ENCODE measurements around the gene LATS2.

LATS2 gene

DNA sequence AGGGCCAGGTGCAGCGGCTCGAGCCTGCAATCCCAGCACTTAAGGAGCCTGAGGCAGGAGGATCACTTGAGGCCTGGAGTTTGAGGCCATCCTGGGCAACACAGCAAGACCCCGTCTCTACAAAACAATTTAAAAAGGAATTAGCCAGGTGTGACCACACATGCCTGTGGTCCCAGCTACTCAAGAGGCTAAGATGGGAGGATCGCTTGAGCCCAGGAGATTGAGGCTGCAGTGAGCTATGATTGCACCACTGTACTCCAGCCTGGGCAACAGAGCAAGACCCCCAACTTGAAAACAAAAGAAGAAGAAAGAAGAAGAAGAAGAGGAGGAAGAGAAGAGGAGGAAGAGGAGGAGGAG is 47.7 kb downstream of the LATS2 start:
- DNase-seq: no peak

DNA sequence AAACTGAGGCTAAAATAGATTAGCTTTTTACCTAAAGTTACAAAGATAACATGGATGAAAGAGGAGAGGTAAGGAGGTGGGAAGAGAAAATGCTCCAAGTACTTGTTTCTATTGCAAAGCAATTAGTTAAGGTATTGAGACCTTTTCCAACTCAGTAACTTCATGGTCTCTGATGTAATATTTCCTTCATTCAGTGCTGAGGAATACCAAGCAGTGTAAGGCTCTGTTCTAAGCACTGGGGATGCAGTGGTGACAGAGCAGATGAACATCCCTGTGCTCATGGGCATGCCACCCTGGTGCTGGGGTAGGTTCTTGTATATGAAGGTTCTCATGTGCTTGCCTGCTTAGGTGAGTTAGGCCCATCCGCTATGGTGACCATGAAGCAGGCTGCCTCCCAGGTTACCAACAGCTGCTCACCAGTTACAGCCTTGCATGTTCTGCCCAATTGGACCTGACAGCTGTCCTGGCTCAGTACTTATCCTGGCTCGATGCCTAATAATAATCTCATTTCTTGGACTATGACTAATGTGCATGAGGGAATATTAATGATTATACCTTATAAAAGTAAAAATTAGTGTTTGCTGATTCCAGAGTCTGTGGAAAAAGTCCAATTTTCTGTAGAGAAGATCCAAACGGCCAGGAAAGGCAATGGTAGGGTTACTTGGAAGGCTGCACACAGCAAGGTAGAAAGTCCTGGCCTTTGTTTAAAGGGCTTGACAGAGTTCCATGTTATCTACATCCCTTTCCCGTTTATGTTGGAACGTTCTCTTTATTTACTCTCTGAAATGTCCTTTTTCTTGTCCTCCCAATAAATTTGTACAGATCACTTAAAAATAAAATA is 48.3 kb downstream of the LATS2 start:
- no peak for DNase-seq

DNA sequence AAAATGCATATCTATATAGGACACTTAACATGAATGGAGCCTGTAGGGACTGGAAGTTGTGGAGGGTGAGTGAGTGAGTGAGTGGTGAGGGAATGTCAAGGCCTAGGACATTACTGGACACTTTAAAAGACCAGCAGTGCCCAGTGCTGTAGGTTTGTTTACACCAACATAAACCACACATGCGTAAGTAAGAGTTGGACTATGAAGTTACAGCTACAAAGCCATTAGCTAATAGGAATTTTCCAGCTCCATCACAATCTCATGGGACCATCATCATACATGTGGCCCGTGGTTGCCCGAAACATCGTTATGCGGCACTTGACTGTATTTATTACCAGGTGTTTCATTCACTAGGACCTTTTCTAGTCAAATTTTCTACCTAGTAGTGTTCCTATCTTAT is 49.2 kb downstream of the LATS2 start:
- no peak for DNase-seq

DNA sequence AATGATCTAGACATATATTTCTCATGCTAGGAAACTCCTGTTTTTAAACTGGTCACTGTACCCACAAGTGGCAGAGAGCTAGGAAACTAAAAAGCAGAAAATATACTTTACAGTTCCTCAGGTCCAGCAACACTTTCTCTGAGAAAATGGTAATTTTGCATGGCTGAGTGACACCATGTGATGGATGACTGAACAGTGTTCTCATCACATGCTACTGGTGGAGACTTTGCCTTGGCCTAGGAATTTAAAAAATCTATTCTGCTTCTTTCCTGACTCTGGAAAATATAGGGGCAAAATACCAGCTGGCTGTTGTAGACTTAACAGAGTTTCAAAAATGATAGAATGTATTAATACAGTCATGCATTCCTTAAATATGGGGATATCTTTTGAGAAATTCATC is 50.0 kb downstream of the LATS2 start:
- DNase-seq: no peak

DNA sequence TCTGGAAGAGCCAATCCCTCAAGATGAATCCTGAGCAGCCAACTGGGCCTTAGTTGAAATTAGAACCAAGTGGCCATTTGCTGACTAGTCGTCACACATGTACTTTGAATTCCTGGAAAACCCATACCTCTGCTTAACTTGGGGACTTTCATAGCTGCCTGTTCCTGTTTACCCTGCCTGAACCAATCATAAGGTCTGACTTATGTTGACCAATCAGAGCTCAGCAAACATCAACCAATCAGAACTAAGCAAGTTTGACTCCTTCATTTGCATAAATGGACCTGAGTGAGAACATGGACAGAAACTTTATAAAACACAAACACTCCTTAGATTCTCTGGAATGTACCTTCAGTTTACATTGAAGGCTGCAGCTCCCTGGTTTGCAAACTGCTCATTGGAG is 50.8 kb downstream of the LATS2 start:
- no peak for DNase-seq

DNA sequence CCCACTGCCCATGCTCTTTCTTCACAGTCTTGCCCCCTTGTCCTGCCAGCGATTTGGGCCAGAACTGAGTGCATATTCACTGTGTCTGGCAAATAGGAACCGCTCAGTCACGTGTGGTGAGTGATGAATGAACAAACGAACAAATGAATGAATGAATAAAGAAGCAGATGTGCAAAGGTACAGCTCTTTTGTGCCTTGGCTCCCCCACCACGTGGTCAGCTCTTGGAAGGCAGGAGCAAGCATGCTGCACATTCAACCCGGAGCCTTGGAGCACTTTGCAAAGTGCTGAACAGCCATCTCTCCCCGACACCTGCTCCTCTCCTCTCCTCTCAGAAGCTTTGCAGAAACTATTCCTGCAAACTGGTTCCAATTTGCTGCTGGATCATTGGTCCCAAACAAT is 52.4 kb downstream of the LATS2 start:
- no peak for DNase-seq

DNA sequence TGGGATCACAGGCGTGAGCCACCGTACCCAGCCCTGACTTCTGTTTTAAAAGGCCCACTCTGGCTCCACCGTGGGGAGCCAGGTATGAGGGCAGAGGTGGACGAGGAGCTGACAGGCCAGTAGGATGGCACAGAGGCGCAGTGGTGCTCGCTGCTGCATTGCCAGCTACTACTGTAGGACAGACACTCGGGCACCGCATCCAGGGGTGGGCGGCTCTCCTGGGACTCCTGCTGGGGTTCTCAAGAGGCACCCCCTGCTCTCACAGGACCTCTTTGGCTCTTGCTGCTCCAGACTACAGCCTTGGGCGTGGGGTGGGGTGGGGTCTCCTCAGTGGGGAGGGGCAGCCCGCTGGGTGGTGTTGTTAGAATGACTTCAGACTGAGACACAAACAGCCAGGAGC is 53.4 kb downstream of the LATS2 start:
- no peak for DNase-seq

DNA sequence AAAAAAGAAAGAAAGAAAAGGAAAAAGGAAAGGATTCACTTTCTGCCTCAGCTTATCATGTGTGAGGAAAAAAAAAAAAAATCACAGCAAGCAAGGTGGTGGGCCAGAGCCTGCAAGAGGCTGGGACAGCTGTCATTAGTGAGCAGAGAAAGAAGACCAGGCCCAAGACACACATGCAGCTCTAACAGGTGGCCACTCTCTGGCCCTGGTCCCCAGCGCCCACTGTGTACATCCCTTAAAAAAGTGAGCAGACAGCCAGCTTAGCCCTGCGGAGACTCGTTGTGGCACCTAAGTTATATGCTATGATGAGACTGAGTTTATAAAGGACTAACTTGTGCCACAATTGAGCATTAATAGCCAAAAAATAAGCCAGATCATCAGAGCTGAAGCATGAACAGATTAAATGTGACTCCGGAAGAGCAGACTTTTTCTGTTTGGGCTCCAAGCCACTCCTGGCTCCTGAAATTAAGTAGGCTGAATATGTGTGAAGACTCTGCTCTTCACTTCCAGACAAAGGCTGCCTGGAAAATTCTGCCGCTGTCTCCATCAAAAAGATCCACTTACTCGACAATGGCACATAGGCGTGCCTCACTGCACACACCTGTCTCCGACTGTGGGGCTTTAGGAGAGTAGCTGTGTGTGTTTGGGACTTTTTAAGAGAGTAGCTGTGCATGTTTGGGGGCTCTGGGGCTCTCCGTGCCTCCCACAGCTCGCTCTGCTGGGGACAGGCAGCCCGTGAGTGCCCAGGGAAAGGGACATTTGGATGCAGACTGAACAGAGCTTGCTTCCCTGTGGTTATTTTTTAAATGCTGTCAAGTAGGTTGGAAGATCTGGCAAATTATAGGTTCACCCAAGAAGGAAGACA is 55.0 kb downstream of the LATS2 start:
- no peak for DNase-seq

DNA sequence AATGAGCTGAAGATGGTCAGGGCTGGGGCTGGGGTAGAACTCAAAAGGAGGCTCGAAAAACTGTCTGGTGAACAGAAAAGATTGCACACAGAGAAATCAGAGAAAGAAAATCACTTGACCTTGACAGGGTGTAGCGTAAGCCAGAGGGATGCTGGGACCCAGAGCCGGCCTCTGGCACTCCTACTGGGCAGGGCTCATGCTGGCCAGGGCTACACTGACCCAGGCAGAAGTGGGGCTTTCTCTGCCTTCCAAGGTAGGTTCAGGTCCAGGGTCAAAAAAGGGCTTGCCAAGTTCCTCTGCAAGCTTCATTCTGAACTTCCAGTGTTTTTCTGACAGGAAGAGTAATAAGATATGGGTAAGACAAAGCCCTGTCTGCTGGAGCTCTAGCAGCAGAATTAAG is 56.2 kb downstream of the LATS2 start:
- no peak for DNase-seq

DNA sequence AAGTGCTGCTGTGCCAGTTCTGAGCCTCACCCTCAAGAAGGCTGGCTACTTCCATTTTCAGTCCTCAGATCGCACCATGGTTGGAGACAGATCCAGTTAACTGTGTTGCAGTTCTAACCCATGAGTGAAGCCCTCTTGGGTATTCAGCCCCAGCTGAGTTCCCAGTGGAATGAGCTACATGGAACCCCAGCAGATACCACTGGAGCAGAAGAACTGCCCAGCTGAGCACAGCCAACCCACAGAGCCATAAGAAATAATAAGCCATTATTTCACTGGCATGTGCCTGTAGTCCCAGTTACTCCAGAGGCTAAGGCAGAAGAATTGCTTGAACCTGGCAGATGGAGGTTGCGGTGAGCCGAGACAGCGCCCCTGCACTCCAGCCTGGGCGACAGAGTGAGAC is 59.9 kb downstream of the LATS2 start:
- no peak for DNase-seq

DNA sequence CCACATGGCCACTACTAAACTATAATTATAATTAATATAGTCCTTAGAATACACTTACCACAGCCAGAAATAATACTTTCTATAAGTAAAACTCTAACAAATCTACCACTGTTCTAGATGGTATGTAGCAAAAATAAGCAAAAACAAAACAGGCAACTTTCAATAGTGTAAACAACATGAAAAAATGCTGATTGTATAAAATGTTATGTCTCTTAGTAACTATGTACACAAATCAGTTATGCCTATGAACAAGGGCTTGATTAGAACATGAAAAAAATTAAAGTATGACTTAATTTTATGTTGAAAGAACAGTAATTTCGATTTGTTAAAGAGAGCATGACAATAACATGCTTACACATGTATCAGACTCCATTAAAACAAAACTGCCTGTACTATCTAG is 60.7 kb downstream of the LATS2 start:
- no peak for DNase-seq

DNA sequence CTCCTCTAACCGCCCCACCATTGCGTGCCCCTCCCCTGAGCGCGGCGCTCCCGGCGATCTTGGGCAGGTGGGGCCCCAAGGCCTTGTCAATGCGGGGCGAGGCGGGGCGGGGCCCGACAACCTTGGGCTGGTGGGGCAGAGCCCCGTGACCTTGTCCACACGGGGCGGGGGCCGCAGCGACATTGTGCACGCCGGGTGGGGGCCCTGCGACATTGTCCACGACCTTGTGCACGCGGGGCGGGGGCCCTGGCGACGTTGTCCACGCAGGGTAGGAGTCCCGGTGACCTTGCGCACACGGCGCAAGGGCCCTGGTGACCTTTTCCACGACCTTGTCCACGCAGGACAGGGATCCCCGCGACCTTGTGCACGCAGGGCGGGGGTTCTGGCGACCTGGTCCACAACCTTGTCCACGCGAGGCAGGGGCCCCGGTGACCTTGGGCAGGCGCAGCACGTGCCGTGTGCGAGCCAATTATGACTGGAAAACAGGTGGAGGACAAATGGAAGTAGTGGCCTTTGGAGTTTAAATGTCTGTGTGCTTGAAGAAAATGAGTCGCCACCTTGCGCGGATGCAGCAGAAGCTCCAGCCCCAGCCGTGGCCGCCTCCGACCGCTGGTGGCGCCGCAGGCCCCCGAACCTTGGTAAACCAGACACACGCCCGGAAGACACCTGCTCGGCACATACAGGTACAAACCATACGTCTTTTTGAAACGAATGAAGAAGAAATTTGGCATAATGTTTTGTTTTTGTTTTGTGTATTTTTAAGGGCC is 62.6 kb downstream of the LATS2 start:
- DNase-seq: no peak

DNA sequence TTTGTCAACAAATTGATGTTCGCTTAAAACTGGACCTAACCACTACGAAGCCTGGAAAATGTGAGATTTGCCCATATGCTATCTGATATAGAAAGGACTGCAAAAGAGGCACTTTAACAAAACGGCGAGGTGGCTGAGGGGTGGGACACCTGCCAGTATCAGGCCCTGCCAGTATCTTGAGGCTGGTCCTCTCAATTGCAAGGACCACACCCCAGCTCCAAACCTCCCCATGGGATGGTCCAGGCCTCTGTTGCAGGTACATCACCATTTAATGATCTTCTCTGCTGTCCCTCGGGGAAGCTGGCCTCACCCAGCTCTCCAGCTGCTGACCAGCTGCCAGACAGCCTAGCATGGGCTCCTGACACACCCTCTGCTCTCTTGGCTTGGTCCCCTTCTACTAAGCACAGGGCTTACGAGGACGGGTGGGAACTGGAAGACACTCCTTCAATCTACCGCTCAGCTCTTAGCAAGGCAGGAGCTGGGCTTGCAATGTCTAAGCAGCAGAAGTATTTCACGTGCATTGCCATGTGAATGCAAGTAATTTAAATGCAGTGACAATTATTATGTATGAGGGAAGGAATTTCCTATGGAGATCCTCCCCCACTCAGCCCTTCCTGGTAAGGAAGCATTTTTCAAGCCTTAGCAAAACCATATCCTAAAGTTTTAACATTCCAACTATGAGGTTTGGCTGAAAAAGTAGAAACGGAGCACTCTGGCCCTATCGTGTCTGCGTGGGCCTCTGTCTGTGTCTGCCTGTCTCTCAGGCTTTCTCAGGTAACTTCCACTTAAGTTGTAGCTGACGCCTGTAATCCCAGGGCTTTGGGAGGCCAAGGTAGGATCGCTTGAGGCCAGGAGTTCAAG is 63.9 kb downstream of the LATS2 start:
- DNase-seq: no peak

DNA sequence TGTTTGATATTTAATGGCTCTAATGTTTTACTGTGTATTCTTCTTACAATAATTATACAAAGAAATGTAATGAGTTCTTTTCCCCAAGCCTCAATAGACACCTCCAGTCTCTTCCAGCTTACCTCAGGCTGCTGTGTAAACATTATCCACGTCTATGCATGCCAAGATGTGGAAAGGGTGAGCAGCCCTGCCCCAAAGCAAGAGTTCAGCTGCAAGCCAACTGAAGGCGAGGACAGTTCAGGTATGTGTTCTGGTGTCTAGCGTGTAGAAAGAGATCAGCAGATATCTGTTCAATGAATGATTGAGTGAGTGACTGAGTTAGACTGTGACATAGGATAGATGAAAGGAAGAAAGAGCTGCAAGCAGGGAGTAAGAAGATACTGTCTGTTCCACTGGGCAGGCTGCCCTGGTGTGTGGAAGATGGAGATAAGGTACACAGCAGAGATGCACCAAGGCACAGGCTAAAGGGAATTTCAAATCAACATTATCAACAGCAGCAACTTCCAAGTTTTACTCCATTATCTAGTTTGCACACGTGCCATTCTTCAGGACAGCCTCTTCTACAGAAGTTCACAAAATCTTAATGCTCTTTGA is 66.0 kb downstream of the LATS2 start:
- DNase-seq: no peak

DNA sequence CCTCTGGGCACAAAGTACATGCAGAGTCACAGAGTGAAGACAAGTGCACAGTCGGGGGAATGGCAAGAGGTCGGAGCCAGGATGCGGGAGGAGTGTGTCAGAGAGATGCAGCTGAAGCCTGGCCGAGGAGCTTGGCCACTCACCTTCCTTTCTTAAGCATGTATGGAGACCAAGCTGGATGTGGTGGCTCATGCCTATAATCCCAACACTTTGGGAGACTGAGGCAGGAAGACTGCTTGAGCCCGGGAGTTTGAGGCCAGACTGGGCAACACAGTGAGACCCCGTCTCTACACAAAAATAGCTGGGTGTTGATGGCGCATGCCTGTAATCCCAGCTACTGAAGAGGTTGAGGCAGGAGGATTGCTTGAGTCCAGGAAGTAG is 67.0 kb downstream of the LATS2 start:
- no peak for DNase-seq

DNA sequence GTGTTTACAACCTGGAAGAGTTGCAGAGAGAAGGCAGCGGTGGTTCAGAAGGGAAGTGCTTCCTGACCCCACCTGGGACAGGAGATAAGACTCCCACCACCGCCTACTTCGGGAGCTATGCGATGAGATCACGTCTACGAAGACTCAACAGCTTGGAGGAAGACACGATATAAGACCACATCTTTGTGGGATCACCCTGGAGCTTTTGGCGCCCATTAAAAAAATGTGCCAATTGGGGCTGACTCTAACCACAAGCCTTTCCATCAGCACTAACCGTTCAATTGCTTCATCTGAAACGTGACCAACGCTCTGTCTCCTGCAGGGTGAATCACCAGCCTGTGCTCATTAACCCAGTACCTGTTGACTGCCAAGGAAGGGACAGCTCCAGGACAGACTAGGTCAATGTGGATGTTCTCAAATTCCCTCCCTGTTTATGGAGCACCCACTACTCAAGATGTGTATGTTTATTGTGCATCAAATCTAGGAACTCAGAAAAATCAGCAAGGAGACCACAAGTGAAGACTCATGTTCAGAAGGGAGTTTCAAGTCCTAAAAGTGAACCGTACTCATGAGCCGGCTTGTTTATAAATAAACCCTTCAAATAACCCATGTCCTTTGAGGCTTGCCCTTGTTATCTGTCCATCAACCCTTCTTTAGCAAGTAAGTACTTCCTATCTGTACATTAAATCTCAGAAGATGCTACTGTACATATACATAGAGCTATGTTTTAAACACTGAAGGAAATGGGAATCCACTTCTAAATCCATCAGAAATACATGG is 67.5 kb downstream of the LATS2 start:
- no peak for DNase-seq

DNA sequence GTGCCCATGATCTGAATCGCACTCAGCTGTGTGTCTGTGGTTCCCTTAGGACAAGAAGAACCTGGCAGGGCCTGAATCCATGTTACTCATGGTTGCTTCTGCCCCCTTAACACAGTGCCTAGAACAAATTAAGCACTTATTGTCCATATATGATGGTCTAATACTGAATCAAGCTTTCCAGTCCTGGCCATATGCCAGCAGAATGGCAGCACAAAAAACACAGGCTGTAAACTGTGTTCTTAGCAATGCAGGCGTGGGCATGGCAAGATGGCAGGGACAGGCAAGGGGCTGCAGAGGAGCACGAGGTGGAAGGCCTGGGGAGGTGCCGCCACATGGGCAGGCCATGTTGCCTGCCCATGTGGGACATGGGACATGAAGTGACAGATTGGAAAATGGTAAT is 68.2 kb downstream of the LATS2 start:
- no peak for DNase-seq

DNA sequence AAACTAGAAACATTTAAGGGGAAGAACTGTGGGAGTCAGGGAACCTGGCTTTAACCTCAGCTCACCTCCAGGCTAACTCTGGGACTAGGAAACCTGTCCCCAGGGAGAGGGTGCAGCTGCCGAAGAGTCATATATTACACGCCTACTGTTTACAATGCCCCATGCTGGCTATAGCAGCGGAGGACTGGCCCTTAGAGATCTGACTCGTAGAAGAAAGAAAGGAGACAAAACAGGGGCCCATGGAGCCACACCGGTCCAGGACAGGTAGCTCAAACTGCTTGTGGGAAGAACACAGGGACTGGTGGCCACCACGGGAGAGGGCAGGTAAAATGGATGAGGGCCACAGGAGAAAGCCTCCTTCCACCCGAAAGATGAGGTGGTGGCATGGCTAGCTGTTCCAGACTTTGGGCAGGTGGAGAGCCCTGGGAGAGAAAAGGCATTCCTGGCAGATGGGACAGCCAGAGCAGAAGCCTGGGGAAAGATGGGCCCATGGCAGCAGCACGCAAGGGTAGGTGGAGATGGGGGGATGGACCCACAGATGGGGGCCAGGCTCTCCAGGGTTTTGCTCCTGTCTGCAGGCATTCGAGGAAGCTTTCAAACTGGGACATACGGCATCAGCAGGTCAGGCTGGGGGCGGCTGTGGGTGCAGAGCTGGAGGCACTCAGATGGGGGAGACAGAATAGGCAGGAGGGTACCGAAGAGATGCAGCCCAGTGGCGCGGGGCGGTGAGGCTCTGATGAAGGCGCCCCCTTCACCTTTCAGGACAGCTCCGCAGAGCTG is 69.5 kb downstream of the LATS2 start:
- DNase-seq: no peak

DNA sequence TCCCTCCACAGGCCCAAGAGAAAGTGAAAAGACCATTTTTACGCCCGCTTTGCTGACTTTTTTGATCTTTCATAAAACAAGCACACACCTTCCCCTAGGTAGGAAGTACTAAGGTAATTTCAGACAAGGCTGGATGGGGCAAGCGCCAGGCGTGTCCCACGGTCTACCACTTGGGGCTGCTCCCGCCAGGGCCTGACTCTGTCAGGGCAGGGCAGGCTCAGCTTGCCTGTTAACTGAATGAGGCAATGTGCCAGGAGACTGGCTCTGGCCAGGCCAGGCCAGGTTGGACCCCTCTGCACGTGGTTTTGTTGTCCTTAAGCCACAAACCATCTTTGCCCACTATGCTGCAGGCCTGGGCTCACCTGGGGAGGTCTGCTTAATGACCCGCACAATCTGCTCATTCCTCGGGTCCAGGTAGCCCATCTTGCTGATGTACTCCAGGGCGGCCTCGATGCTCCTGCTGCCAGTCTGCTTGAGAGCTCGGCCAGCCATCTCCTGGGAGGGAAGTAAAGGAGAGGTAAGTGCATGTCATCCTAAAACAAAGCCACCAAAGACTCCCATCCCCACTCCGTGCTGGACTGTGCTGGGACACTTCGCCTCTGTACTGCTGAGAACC is 70.4 kb downstream of the LATS2 start:
- no peak for DNase-seq

DNA sequence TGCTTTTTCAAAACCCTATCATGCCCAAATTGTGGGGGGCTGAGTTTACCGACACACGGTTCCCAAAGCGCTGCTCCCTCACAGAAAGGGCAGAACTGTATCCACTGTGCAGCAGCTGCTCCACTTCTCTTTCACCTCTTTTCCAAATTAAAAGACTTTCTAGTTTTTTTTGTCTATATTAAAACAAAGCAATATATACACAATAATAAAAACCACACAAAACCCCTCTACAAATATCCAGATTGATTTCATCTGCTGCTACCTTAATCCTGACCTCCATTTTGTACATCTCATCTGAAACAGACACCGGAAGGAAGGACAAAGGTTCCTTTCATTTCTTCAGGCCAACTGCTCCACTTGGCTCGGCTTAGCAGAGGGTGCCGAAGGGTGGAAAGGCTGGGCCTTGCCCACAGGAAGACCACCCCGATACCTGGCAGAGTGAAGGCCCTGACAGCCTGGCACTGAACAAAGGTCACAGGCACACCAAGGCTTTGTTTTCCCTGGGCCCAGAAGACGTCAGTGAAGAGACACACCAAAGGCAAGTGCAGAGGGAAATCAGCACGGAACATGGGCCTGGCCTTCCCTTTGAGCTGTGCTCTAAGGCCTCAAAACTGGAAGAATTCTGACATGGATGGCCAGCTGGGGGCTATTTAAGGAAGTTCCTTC is 71.6 kb downstream of the LATS2 start:
- no peak for DNase-seq
